Measurements from ENCODE around the gene SYT1. TPM values are rescaled to one million over a fixed set of nuclear protein-coding genes. Genes with fewer than 3 reads are reported as not detected.

Gene SYT1
- total RNA-seq, 2 experiments from 2014 or later, result not detected

GRCh38 chr12:79455286-79455685, 590.7 kb downstream of the SYT1 start:
- DNase-seq, result no peak
- no peaks in the 10 kb centered on the region for H3K36me3 Mint-ChIP-seq
- no peaks in the 10 kb centered on the region for H3K27me3 Mint-ChIP-seq
- H3K27ac Mint-ChIP-seq, result no peak overlapping the region
- H3K9me3 Mint-ChIP-seq (ENCODE audit: low read depth), result no peaks in the 10 kb centered on the region
- ATAC-seq, result no peak
- no peaks in the 10 kb centered on the region for H3K4me1 Mint-ChIP-seq
- no peak overlapping the region for H3K4me3 Mint-ChIP-seq
- CTCF ChIA-PET, result no interaction called here

GRCh38 chr12:79482323-79482722, 617.7 kb downstream of the SYT1 start:
- H3K36me3 Mint-ChIP-seq, result no peaks in the 10 kb centered on the region
- no peaks in the 10 kb centered on the region for H3K4me1 Mint-ChIP-seq
- H3K4me3 Mint-ChIP-seq, result no peak overlapping the region
- no peaks in the 10 kb centered on the region for H3K27me3 Mint-ChIP-seq
- no peaks in the 10 kb centered on the region for H3K9me3 Mint-ChIP-seq (ENCODE audit: low read depth)
- DNase-seq (no peak), ATAC-seq (no peak)
- CTCF ChIA-PET, result no interaction called here
- no peak overlapping the region for H3K27ac Mint-ChIP-seq

- no peaks in the 10 kb centered on the region for H3K27me3 Mint-ChIP-seq
- H3K27ac Mint-ChIP-seq, result no peak overlapping the region
- DNase-seq (no peak), ATAC-seq (no peak)
- no peak overlapping the region for H3K4me3 Mint-ChIP-seq
- H3K9me3 Mint-ChIP-seq (ENCODE audit: low read depth), result no peaks in the 10 kb centered on the region
- no peaks in the 10 kb centered on the region for H3K36me3 Mint-ChIP-seq
- H3K4me1 Mint-ChIP-seq, result no peaks in the 10 kb centered on the region
- CTCF ChIA-PET, result no interaction called here
These were observed 618.3 kb downstream of the SYT1 start for GRCh38 chr12:79482921-79483320.

GRCh38 chr12:79486154-79486553, 621.6 kb downstream of the SYT1 start:
- no peaks in the 10 kb centered on the region for H3K27me3 Mint-ChIP-seq
- no peak overlapping the region for H3K4me3 Mint-ChIP-seq
- H3K27ac Mint-ChIP-seq, result no peak overlapping the region
- no peak for DNase-seq
- CTCF ChIA-PET, result no interaction called here
- ATAC-seq, result no peak
- no peaks in the 10 kb centered on the region for H3K4me1 Mint-ChIP-seq
- no peaks in the 10 kb centered on the region for H3K36me3 Mint-ChIP-seq
- peaks cover 2% of the 10 kb centered on the region for H3K9me3 Mint-ChIP-seq (ENCODE audit: low read depth)

- Mint-ChIP-seq H3K4me1 (no peaks in the 10 kb centered on the region), H3K4me3 (no peak overlapping the region), H3K36me3 (no peaks in the 10 kb centered on the region), H3K27me3 (no peaks in the 10 kb centered on the region), H3K9me3 (ENCODE audit: low read depth) (peaks cover 2% of the 10 kb centered on the region), H3K27ac (no peak overlapping the region)
- no peak for ATAC-seq
- CTCF ChIA-PET, result no interaction called here
- no peak for DNase-seq
These were observed 623.0 kb downstream of the SYT1 start for GRCh38 chr12:79487386-79488110.

Small RNAs within 50 kb of the gene (microRNA-seq; reads per million reads assigned to microRNA genes)
- gene MIR1252, result not detected
